HG02938 (cell line): Measurements from ENCODE around the gene CCL19.

Experiments
- ATAC-seq: cut with Tn5 transposase; IDR thresholded peaks from one replicate; pipeline ENCODE4 v1.9.1; 2021; ENCODE audit warnings: mild to moderate bottlenecking, moderate library complexity; ENCODE audit not compliant: unreplicated experiment

The CCL19 gene

GRCh38 chr9:34642679-34643078 is 48.4 kb downstream of the CCL19 start:
- no peak for ATAC-seq
